H1 (cell line): ENCODE data around the gene SLCO2A1. TPM values are rescaled to one million over a fixed set of nuclear protein-coding genes. Genes with fewer than 3 reads are reported as not detected.

Source experiments
- CTCF ChIA-PET: fragments of 300-600 bp; sonication (Branson Sonifier 250); formaldehyde crosslinking; loops from one replicate; lab custom pipeline; 2021; ENCODE audit not compliant: partially characterized antibody; lab: Charles Lee
- POLR2A ChIA-PET: fragments of 300-600 bp; sonication (Branson Sonifier 250); formaldehyde crosslinking; loops from one replicate; lab custom pipeline; 2021; ENCODE audit warnings: inconsistent platforms; ENCODE audit not compliant: partially characterized antibody; lab: Charles Lee
- DNase-seq, 2 experiments: peaks; one replicate each; pipeline versions ENCODE4 v3.0.0 to v3.0.0-alpha.2; 2010 to 2022; ENCODE audit warnings: low spot score in 2 of 2, low read depth in 1 of 2, mixed read lengths in 1 of 2
- FAIRE-seq: peaks from 2 replicates; lab custom pipeline; 2011; peaks lifted over from hg19 to GRCh38; lab: Jason Lieb, UNC
- H2AFZ ChIP-seq: 2 replicates; pipeline ENCODE4 v1.8.1; 2012; ENCODE audit warnings: low read length, inconsistent platforms
- H2AK5ac ChIP-seq: 2 replicates; pipeline ENCODE4 v1.6.1; 2013; ENCODE audit warnings: low read depth, low read length
- H2BK120ac ChIP-seq: replicated peaks from 2 replicates; pipeline ENCODE3; 2013; ENCODE audit warnings: low read depth, low read length, inconsistent platforms
- H2BK12ac ChIP-seq: 2 replicates; pipeline ENCODE4 v1.6.1; 2013; ENCODE audit warnings: low read depth, low read length
- H2BK15ac ChIP-seq: 2 replicates; pipeline ENCODE4 v1.6.1; 2013; ENCODE audit warnings: low read length
- H2BK20ac ChIP-seq: 2 replicates; pipeline ENCODE4 v1.6.1; 2013; ENCODE audit warnings: low read length
- H2BK5ac ChIP-seq: 2 replicates; pipeline ENCODE4 v1.6.1; 2013; ENCODE audit warnings: low read depth, low read length
- H3K14ac ChIP-seq: 2 replicates; pipeline ENCODE4 v1.6.1; 2013; ENCODE audit warnings: inconsistent platforms; ENCODE audit not compliant: insufficient read length
- H3K18ac ChIP-seq: 2 replicates; pipeline ENCODE4 v1.6.1; 2013; ENCODE audit warnings: low read length; ENCODE audit errors: extremely low read depth
- H3K23ac ChIP-seq: 2 replicates; pipeline ENCODE4 v1.6.1; 2013; ENCODE audit warnings: inconsistent platforms; ENCODE audit not compliant: insufficient read length
- H3K23me2 ChIP-seq: 2 replicates; pipeline ENCODE4 v1.6.1; 2013; ENCODE audit warnings: low read depth, low read length
- H3K27ac ChIP-seq: 2 replicates; pipeline ENCODE4 v1.6.1; 2011; ENCODE audit warnings: low read depth, low read length, inconsistent platforms
- H3K27me3 ChIP-seq, 4 experiments: replicated peaks in 1 of 4; 1 replicate in 1 of 4; 2 replicates in 3 of 4; pipeline versions ENCODE4 v1.6.1 to v1.8.1; 2011 to 2013; ENCODE audit warnings: low read length in 3 of 4, mild to moderate bottlenecking in 3 of 4, inconsistent platforms in 2 of 4, mixed read lengths in 2 of 4, moderate library complexity in 1 of 4; ENCODE audit not compliant: control insufficient read depth in 3 of 4, insufficient read depth in 3 of 4; ENCODE audit errors: extremely low read depth in 1 of 4
- H3K36me3 ChIP-seq, 4 experiments: 2 replicates each; pipeline versions ENCODE4 v1.6.1 to v1.8.1; 2011 to 2013; ENCODE audit warnings: mild to moderate bottlenecking in 4 of 4, low read length in 3 of 4, moderate library complexity in 2 of 4, control low read depth in 1 of 4, inconsistent platforms in 1 of 4; ENCODE audit not compliant: insufficient read depth in 4 of 4, control insufficient read depth in 2 of 4
- H3K4ac ChIP-seq: replicated peaks from 2 replicates; pipeline ENCODE3; 2013; ENCODE audit warnings: low read length, low read depth, mixed read lengths, inconsistent platforms; ENCODE audit not compliant: insufficient read length
- H3K4me1 ChIP-seq, 4 experiments: replicated peaks in 1 of 4; 1 replicate in 1 of 4; 2 replicates in 3 of 4; pipeline versions ENCODE4 v1.6.1 to v1.8.1; 2011 to 2013; ENCODE audit warnings: low read length in 3 of 4, inconsistent platforms in 2 of 4, mixed read lengths in 1 of 4; ENCODE audit not compliant: insufficient read depth in 4 of 4, control insufficient read depth in 3 of 4
- H3K4me2 ChIP-seq, 2 experiments: 2 replicates each; pipeline versions ENCODE4 v1.6.1 to v1.8.1; 2011 to 2013; ENCODE audit warnings: low read depth in 2 of 2, low read length in 2 of 2, control low read depth in 1 of 2, inconsistent platforms in 1 of 2, mild to moderate bottlenecking in 1 of 2; ENCODE audit not compliant: insufficient read depth in 1 of 2
- H3K4me3 ChIP-seq, 4 experiments: fragments of 200-600, 300-600 bp in 1 of 4; sonication (generic), shearing (Covaris generic), sonication (Bioruptor Twin) in 1 of 4; 2 replicates each; pipeline versions ENCODE4 v1.5.1 to v1.8.1; 2011 to 2016; ENCODE audit warnings: low read length in 4 of 4, low read depth in 3 of 4, control low read depth in 2 of 4, inconsistent platforms in 2 of 4, mild to moderate bottlenecking in 2 of 4, mixed read lengths in 1 of 4, moderate library complexity in 1 of 4; ENCODE audit not compliant: insufficient read depth in 2 of 4; ENCODE audit errors: extremely low read depth in 1 of 4
- H3K56ac ChIP-seq: replicated peaks from 2 replicates; pipeline ENCODE3; 2013; ENCODE audit warnings: low read depth, mild to moderate bottlenecking, mixed read lengths, low read length, inconsistent platforms; ENCODE audit not compliant: insufficient read length
- H3K79me1 ChIP-seq: 2 replicates; pipeline ENCODE4 v1.6.1; 2013; ENCODE audit warnings: low read depth, low read length, control low read depth
- H3K79me2 ChIP-seq, 2 experiments: 2 replicates each; pipeline versions ENCODE4 v1.6.1 to v1.8.1; 2012 to 2013; ENCODE audit warnings: low read length in 2 of 2, mild to moderate bottlenecking in 2 of 2, inconsistent platforms in 1 of 2; ENCODE audit not compliant: insufficient read depth in 2 of 2, control insufficient read depth in 1 of 2
- H3K9ac ChIP-seq, 4 experiments: replicated peaks in 1 of 4; 1 replicate in 1 of 4; 2 replicates in 3 of 4; pipeline versions ENCODE4 v1.6.1 to v1.8.1; 2011 to 2013; ENCODE audit warnings: low read depth in 3 of 4, low read length in 3 of 4, control low read depth in 2 of 4, mild to moderate bottlenecking in 2 of 4, moderate library complexity in 2 of 4, inconsistent platforms in 1 of 4; ENCODE audit errors: extremely low read depth in 1 of 4
- H3K9me3 ChIP-seq, 2 experiments: 2 replicates each; pipeline versions ENCODE4 v1.6.1 to v1.8.1; 2012 to 2013; ENCODE audit warnings: mild to moderate bottlenecking in 2 of 2, moderate library complexity in 2 of 2, control low read depth in 1 of 2, inconsistent platforms in 1 of 2, low read depth in 1 of 2, low read length in 1 of 2, mixed read lengths in 1 of 2; ENCODE audit not compliant: insufficient read depth in 2 of 2
- H4K20me1 ChIP-seq, 2 experiments: replicated peaks in 1 of 2; 2 replicates each; pipeline versions ENCODE3 to v1.8.1; 2011 to 2013; ENCODE audit warnings: inconsistent platforms in 2 of 2, low read length in 2 of 2, mild to moderate bottlenecking in 1 of 2; ENCODE audit not compliant: insufficient read depth in 2 of 2, control insufficient read depth in 1 of 2
- H4K5ac ChIP-seq: 2 replicates; pipeline ENCODE4 v1.6.1; 2013; ENCODE audit warnings: low read length, low read depth, mixed read lengths, inconsistent platforms; ENCODE audit not compliant: insufficient read length
- H4K8ac ChIP-seq: 2 replicates; pipeline ENCODE4 v1.8.0; 2013; ENCODE audit warnings: mild to moderate bottlenecking, moderate library complexity, low read length, inconsistent platforms; ENCODE audit not compliant: insufficient read depth; ENCODE audit errors: extremely low read depth
- H4K91ac ChIP-seq: replicated peaks from 2 replicates; pipeline ENCODE3; 2013; ENCODE audit warnings: low read length, mixed read lengths, inconsistent platforms; ENCODE audit not compliant: insufficient read length
- ASH2L ChIP-seq: fragments of 200-600, 300-600 bp; sonication (generic); IDR thresholded peaks from one replicate; pipeline ENCODE4 v1.7.1; 2017; ENCODE audit warnings: low read length
- BCL11A ChIP-seq, 2 experiments: IDR thresholded peaks; one replicate each; pipeline ENCODE4 v1.6.1; 2011; ENCODE audit warnings: low read depth in 2 of 2, low read length in 2 of 2, mild to moderate bottlenecking in 2 of 2
- EZH2 ChIP-seq: fragments of 200-600 bp; sonication (generic); IDR thresholded peaks from 2 replicates; pipeline ENCODE4 v1.7.1; 2012; ENCODE audit warnings: low read depth, mild to moderate bottlenecking, moderate library complexity, low read length, inconsistent platforms; ENCODE audit not compliant: severe bottlenecking
- JUN ChIP-seq: IDR thresholded peaks from 2 replicates; pipeline ENCODE4 v1.6.1; 2011; ENCODE audit warnings: low read depth, mild to moderate bottlenecking, improper control_type of control experiment, low read length
- JUND ChIP-seq: IDR thresholded peaks from 2 replicates; pipeline ENCODE4 v1.6.1; 2011; ENCODE audit warnings: mild to moderate bottlenecking, improper control_type of control experiment, low read length
- KDM5A ChIP-seq: fragments of 200-600 bp; IDR thresholded peaks from 2 replicates; pipeline ENCODE4 v1.7.1; 2012; ENCODE audit warnings: mild to moderate bottlenecking, low read length, inconsistent platforms, mixed read lengths
- MAFK ChIP-seq: IDR thresholded peaks from 2 replicates; pipeline ENCODE4 v1.6.1; 2012; ENCODE audit warnings: low read depth, mild to moderate bottlenecking, improper control_type of control experiment, low read length
- POLR2A ChIP-seq, 2 experiments: IDR thresholded peaks; 1 replicate in 1 of 2; 2 replicates in 1 of 2; pipeline ENCODE4 v1.6.1; 2011; ENCODE audit warnings: low read depth in 2 of 2, low read length in 2 of 2, mild to moderate bottlenecking in 2 of 2; ENCODE audit errors: control extremely low read depth in 1 of 2
- RAD21 ChIP-seq, 2 experiments: IDR thresholded peaks in 1 of 2; conservative IDR thresholded peaks in 1 of 2; 2 replicates each; pipeline ENCODE4 v1.6.1; 2011; ENCODE audit warnings: low read depth in 2 of 2, low read length in 2 of 2, improper control_type of control experiment in 1 of 2, inconsistent platforms in 1 of 2, mild to moderate bottlenecking in 1 of 2, moderate library complexity in 1 of 2
- RXRA ChIP-seq: IDR thresholded peaks from 2 replicates; pipeline ENCODE4 v1.6.1; 2011; ENCODE audit warnings: low read depth, mild to moderate bottlenecking, low read length, moderate library complexity; ENCODE audit not compliant: insufficient read depth
- SUZ12 ChIP-seq: fragments of 200-600 bp; sonication (generic); IDR thresholded peaks from 2 replicates; pipeline ENCODE4 v1.6.1; 2012; ENCODE audit warnings: mild to moderate bottlenecking, inconsistent platforms, low read length, moderate library complexity, mixed read lengths
- TBP ChIP-seq: IDR thresholded peaks from 2 replicates; pipeline ENCODE4 v1.6.1; 2011; ENCODE audit warnings: low read depth, low read length, improper control_type of control experiment
- TCF12 ChIP-seq: IDR thresholded peaks from 2 replicates; pipeline ENCODE4 v1.6.1; 2011; ENCODE audit warnings: low read depth, mild to moderate bottlenecking, low read length
- ZNF274 ChIP-seq: IDR thresholded peaks from 2 replicates; pipeline ENCODE4 v1.7.0; 2012; ENCODE audit warnings: low read length, borderline replicate concordance; ENCODE audit errors: extremely low read depth
- WGBS, 2 experiments: shearing (Covaris generic) in 1 of 2; methylation state at CpG; one replicate each; pipeline versions ENCODE4 v1.1.6 to v1.1.7; 2013 to 2015; ENCODE audit warnings: low lambda C conversion rate in 2 of 2, mixed read lengths in 2 of 2, inconsistent platforms in 1 of 2, low coverage in 1 of 2, missing lambda C conversion rate in 1 of 2; ENCODE audit not compliant: insufficient replicate concordance in 2 of 2, insufficient coverage in 1 of 2, insufficient read length in 1 of 2; ENCODE audit errors: extremely low coverage in 1 of 2, missing lambda C conversion rate in 1 of 2; 5-methylcytosine and 5-hydroxymethylcytosine counted together
- polyA plus RNA-seq, 7 experiments: library from polyadenylated mRNA; depleted of rRNA in 3 of 7; stranded (reverse) in 5 of 7; unstranded in 2 of 7; fragments of >200 nt in 5 of 7; fragments of 200-250 nt in 2 of 7; gene quantifications; 1 replicate in 5 of 7; 2 replicates in 1 of 7; 4 replicates in 1 of 7; pipeline versions ENCODE4 v1.2.1 to v1.2.3, GENCODE V29; 2011 to 2013; ENCODE audit warnings: missing spikeins in 2 of 7, mixed read lengths in 2 of 7
- total RNA-seq: library from RNA; stranded (reverse); fragmentation: NEBNext Ultra II Directional; extraction: Animal tissue kit (Norgen Biotek cat#: 25700); gene quantifications from 2 replicates; pipeline ENCODE4 v1.2.1, GENCODE V29; 2021
- TF ChIP-seq, protein P1 (sequence below): IDR thresholded peaks from 2 replicates; pipeline ENCODE4 v1.6.1; 2012; ENCODE audit warnings: inconsistent platforms

Gene SLCO2A1
- total and polyA plus RNA-seq, 2 of the 8 experiments (the other 6 are each of a cell fraction or from before 2014, with no cell fraction given): 1.1 to 2.3 TPM

DNA sequence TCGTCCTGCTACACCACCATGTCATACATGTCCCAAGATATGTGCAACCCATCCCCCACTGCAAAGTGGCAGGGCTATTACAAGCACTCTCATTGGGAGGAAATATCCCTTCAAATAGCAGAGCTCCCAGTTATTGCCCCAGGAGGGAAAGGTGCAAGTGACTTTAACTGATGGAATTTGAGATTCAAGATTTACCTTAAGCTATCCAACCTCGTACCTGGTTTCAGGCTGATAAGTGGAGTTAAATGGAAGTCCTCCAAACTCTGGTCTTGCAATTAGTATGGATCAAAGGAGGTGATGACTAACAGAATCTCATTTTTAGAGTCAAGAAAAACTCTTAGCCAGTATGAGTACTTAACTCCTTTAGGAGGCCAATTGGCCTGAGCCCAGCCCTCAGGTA lies 2.1 kb downstream of the SLCO2A1 start:
- Histone ChIP-seq H2BK20ac (no peak overlapping the region), H3K4me2 (no peak overlapping the region), H3K36me3 (no peaks in the 10 kb centered on the region), H4K5ac (no peak overlapping the region), H3K4me3 (no peak overlapping the region), H2BK15ac (no peak overlapping the region), H2AFZ (no peak overlapping the region), H4K20me1 (no peaks in the 10 kb centered on the region), H3K79me1 (no peaks in the 10 kb centered on the region), H3K79me2 (no peaks in the 10 kb centered on the region), H2BK12ac (no peak overlapping the region), H3K23me2 (peaks cover 14% of the 10 kb centered on the region; the same call in 1 of the 2 replicates), H3K23ac (no peak overlapping the region), H2BK120ac (no peak overlapping the region), H3K4ac (no peak overlapping the region), H3K27me3 (peaks cover 14 to 35% (median 29%) of the 10 kb centered on the region in 4 experiments), H3K9ac (no peak overlapping the region), H3K18ac (no peak overlapping the region), H4K8ac (no peak overlapping the region), H2AK5ac (no peak overlapping the region), H3K27ac (no peak overlapping the region), H3K4me1 (peaks cover 0 to 11% (median 10%) of the 10 kb centered on the region in 4 experiments; a peak in 6 of 7 replicates), H4K91ac (no peak overlapping the region), H3K56ac (no peak overlapping the region), H3K14ac (no peak overlapping the region), H3K9me3 (no peaks in the 10 kb centered on the region), H2BK5ac (no peak overlapping the region)
- TF ChIP-seq RAD21 (IDR thresholded peaks at IDR 0.05 in 1 of 2, conservative IDR thresholded peaks at IDR 0.05 in 1 of 2; ENCODE audit: low read depth in 2 of 2, low read length in 2 of 2) (no peak), TBP (no peak), TCF12 (no peak), JUN (no peak), SUZ12 (no peak), ASH2L (no peak), BCL11A (IDR thresholded peaks at IDR 0.05; ENCODE audit: low read depth in 2 of 2, low read length in 2 of 2) (no peak), POLR2A (IDR thresholded peaks at IDR 0.05; ENCODE audit: control extremely low read depth in 1 of 2, low read depth in 2 of 2, low read length in 2 of 2) (no peak), KDM5A (no peak), JUND (no peak), RXRA (no peak), MAFK (no peak), EZH2 (no peak), ZNF274 (no peak)
- TF ChIP-seq, protein P1, sequence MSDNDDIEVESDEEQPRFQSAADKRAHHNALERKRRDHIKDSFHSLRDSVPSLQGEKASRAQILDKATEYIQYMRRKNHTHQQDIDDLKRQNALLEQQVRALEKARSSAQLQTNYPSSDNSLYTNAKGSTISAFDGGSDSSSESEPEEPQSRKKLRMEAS: no peak
- no peak for DNase-seq
- no peak for FAIRE-seq
- 89% methylated on average over 2 of the region's 2 CpGs; no CpG with 5 or more reads in 1 of the 2 experiments for WGBS, 2 experiments
- CTCF ChIA-PET: no interaction called here
- POLR2A ChIA-PET: interaction anchor here (1.2 to 1.3 kb wide), 2 partner anchors 8 to 12 kb away, joined by 3 to 4 read pairs; no protein-coding TSS in a partner anchor
